HG03025 (cell line): ENCODE measurements around the gene PNMA8C.
"Not testable (repeated sequence)": the region's sequence is repeated elsewhere in the genome, so short reads cannot be mapped to it uniquely, and the experiment has no call there.

Experiments used
- ATAC-seq: cut with Tn5 transposase; IDR thresholded peaks from one replicate; pipeline ENCODE4 v1.9.1; 2021; ENCODE audit warnings: mild to moderate bottlenecking, moderate library complexity; ENCODE audit not compliant: unreplicated experiment, low FRiP score

Gene PNMA8C

DNA sequence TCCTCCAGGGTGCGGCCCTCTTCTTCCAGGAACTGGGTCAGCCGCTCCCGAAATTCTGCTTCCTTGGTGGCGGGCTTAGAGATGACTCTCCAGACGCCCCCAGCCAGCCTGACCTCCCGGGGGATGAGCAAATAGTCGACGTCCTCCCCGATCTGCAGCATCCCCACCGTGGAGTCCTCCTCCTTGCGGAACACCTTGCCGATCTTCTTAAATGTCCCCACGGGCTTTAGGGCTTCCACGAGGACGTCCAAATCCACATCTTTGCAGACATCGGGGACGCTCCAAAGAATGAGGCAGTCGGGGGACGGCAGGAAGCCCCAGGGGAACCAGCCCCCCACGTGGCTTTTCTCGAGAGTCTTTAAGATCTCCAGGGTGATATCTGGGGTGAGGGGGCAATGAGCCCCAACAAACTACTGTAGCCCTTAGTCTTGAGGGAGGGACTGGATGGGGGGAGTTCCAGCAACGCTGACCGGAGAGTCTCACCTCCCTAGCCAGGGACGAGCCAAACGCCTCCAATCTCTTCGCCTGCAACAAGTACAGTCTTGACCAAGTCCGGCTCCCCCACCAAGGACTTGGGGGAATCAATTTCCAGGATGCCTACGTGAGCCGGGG is 16.0 kb downstream of the PNMA8C start:
- no peak for ATAC-seq

DNA sequence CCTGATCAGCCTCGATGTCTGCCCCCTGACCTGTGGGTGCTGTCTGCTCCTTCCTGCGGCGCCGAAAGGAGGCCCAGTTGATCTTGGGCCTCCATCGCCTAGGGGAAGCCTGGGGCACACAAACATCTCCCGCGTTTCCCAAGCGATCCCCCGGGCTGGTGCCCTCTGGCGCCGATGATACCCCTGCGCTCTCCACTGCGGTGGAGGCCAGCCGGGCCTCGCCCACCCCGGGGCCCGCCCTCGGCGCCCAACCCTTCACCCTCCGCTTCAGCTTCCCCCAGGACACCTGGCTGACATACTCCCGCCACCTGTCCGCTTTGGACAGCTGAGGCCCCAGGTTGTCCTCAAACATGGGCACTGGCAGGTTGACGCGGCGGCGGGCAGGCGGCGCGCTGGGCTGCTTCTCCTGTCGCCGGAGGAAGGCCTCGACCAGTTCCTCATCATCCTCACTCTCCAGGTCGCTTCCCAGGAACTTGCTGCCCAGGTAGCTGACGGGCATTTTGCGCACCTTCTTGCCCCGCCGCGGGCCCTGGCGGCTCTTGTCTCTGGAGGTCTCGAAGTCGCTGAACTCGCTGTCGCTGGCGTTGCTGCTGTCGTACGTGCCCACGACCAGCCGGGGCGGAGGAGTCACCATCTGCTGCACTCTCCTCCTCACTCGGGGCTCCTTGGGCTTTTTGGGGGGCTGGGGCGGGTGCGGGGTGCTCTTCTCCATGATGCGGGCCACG is 16.6 kb downstream of the PNMA8C start:
- ATAC-seq, result no peak

DNA sequence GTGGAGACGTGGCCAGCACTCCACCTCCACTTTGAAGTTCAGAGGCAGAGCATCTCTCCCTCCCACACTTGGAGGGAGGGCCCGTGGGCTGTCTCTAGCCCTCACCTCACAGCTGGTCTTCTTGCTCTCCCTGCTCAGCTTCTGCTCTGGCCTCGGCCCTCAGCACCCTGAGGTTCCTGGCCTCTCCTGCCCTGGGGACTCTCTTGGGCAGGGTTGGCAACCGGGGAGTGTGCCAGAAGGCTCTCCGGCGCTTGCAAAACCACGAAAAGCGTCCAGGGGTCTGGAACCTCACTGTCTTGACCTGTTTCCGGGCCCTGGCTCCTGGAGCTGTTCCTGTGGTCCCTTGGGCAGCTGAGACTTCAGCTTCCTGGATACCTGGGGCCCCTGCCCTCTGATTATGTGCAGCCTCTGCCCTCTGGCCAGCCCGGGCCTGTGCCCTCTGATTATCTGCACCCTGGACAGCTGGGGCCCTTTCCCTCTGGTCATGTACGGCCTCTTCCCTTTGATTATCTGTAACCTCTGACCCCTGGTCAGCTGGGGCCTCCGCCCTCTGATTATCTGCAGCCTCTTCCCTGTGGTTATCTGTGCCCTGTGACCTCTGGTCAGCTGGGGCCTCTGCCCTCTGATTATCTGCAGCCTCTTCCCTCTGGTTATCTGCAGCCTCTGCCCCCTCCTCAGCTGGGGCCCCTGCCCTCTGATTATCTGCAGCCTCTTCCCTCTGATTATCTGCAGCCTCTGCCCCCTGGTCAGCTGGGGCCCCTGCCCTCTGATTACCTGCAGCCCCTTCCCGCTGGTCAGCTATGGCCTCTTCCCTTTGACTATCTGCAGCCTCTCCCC is 17.4 kb downstream of the PNMA8C start:
- no peak for ATAC-seq

DNA sequence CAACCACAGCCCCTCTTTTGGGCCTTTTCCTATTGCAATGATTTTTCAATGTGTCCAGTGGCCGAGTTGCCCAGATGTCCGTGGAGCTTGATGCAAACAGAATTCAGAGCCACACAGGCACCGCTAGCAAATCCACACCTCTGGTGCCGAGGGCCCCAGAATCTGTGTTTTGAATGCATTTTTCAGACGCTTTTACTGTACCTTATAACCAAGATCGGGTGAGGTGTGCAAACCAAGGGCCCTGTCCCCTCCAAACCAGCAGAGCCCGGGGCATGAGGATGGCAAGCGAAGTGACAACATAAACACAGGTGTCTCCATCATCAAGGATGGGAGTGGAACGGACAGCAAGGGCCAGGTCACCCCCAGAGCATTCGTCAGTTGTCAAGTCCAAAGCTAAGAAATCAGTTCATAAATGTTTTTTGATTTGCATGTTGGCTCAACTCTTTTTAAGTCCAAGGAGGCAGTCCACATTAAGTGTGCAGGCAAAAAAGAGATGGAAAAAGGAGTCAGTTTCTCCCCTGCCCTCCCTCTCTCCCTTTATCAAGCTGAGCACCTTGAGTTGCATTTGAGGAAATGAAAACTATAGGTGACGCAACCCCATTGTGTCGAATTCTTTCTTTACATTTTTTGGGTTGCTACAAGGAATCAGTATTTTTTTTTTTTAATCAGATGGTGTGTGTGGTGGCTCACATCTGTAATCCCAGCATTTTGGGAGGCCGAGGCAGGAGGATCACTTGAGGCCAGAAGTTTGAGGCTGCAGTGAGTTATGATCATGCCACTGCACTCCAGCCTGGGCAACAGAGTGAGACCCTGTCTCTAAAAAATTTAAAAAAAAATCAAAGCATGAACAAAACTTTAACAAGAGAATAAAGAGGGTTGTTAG is 18.3 kb downstream of the PNMA8C start:
- ATAC-seq, result no peak

DNA sequence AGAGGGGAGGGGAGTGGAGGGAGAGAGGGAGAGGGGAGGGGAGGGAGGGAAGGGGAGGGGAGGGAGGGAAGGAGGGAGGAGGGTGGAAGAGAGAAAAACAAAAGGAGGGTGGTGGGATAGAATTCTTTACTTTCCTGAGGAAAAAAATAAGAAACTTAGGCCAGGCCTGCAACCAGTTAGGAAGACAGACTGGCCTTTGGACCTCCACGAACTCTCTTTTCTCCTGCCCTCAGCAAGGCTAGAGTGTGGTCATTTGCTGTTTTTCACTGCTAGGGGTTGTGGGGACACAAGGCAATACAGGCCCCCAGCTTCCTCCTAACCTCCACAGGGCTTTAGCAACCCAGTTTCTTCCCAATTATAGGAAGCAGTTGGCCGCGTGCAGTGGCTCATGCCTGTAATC is 19.5 kb downstream of the PNMA8C start:
- ATAC-seq, result no peak

DNA sequence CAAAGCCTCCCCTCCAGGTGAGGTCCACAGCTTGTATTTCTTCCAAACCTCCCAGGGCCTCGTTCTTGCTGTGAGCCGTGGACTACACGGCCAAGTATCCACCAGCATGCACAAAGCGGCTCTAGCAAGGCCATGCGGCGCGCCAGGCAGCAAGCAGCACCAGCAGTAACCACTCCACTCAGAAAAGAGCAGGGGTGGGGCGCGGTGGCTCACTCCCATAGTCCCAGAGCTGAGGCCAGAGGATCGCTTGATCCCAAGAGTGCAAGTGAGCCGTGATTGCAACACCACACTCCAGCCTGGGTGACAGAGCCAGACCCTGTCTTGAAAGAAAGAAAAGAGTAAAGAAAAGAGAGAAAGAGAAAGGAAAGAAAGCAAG is 20.1 kb downstream of the PNMA8C start:
- no peak for ATAC-seq

DNA sequence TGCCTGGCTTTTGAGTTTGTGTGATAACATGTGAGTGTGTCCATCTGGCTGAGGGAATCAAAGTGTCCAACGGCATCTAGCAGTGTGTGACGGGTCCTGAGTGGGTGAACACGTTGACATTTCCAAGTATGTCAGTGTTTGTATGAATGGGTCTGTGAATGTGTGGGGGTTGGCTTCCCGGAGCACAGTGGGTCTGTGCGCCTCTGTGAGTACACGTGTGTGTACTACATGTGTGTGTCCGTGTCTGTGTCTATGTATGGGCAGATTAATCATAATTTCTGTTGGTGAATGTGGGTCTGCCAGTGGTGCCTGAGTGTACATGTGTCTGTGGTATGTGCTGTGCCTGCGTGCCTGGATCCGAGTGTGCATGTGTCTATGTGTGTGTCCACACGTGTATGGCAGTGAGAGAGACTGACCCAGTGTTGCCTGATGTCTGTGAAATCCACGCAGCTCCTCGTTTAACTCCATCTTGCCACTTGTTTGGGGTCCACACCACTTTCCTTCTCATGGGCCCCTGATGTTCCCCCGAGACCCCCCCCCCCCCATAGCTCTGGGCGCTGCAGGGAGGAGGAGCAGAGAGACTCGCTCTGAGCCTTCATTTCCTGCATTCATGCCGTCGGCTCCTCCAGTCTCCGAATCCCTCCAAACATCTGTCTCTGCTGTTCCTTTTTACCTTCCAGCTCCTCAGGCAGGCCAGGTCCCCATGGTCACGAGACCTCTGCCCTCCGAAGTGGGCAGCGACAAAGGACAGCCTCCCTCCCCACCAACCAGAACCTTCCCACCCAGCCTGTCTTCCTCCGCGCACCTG is 20.7 kb downstream of the PNMA8C start:
- no peak for ATAC-seq

DNA sequence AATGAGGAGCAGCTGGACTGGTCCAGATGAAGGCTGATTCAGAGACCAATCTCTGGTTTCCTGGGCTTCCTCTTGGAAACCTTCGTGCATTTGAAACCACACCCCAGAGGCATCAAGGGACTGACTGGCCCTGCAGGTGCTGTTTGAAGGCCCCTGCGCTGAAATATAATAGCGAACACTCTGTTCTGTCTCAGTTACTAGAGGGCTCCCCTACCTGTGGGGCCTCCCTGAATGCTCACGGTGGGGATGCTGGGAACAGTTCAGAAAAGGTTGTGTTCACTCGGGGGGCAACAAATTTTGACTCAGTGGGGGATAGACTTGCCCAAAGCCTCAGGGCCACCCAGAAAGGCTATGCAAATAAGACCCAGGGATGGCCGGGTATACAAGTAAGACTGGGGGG is 21.8 kb downstream of the PNMA8C start:
- no peak for ATAC-seq

DNA sequence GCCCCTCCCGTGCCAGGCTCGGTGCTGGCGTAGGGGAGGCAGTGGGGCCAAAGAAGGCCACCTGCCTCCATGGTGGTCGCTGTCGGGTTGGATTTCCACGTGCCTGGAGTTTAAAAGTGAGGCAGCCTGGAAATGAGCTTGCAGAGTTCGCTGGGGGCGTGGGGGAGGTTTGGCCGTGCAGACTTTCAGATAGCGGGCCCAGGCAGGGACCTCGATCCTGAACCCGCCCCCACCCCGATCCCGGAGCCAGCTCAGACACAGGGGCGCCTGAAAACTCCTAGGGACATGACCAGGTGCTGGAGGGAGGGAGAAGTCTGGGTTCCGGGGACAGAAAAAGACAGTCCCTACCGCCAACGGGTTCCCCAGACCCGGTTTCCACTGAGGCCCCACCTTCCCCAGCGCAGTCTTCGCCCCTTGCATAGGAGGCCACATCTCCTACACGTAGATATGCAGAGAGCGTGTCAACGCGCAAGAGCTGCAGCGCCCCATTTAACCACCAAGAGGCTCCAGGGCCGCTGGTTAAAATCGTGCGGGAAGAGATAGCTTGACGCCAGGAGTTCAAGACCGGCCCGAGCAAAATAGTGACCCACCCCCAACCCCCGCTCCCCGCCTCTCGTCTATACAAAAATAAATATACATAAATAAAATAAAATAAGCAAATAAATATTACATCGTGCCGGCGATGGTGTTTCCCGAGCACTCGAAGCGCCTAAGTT is 23.8 kb downstream of the PNMA8C start:
- no peak for ATAC-seq

DNA sequence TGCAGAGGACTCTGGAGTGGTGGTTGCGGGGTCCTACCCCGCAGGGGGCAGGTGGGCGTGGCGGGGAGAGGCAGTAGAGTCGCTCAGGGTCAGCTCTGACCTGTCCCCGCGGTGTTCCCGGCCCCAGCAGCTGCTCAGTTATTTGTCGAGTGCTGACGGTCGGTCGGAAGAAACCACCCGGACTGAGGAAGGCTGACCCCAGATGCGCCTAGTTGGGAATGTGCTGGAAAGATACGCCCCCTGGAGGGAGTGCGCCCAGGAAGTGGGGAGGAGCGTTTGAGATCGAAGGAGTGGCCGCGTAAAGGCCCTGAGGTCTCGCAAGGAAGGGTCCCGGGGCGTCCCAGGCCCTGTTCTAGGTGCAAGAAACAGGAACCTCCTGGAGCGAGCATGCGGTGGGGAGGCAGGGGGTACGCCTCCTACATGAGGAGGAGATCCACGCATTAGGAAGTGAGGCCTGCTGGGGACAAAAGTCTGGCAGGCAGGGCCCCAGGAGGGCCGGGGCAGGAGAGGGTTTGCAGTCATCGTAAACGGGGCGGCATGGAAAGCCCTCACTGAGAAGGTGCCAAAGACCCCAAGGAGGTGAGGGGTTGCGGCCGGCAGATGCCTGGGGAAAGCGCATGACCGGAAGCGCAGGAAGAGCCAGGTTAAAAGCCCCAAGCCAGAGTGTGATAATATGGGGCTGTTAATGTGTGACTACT is 24.5 kb downstream of the PNMA8C start:
- ATAC-seq, result no peak

DNA sequence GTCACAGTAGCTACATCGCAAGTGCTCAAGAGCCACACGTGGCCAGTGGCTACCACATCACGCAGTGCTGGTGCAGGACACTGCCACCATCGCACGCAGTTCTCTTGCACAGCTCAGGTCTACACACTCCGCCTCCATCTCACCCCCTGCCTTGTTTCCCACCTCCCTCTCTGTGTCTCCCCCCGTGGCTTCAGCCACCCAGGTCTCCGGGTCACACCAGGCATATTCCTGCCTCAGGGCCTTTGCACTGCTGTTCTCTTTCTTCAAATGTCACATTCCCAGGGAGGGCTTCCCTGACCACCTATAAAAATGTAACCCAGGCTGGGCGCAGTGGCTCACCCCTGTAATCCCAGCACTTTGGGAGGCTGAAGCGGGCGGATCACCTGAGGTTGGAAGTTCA is 26.0 kb downstream of the PNMA8C start:
- no peak for ATAC-seq

DNA sequence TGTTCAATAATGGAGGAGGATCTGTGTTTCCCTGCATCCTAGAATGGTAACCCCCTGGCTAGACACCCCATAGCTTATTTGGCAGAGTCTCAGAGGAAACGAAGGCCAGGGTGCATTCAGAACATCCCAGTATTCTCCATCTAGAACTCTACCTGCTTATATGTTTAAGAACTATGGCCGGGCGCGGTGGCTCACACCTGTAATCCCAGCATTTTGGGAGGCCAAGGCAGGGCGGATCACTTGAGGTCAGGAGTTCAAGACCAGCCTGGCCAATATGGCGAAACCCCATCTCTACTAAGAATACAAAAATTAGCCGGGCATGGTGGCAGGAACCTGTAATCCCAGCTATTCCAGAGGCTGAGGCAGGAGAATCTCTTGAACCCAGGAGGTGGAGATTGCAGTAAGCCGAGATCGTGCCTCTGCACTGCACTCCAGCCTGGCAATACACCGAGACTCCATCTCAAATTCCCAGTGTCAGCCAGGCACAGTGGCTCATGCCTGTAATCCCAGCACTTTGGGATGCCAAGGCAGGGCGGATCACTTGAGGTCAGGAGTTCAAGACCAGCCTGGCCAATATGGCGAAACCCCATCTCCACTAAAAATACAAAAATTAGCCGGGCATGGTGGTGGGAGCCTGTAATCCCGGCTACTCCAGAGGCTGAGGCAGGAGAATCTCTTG is 30.8 kb downstream of the PNMA8C start:
- not testable (repeated sequence) for ATAC-seq

DNA sequence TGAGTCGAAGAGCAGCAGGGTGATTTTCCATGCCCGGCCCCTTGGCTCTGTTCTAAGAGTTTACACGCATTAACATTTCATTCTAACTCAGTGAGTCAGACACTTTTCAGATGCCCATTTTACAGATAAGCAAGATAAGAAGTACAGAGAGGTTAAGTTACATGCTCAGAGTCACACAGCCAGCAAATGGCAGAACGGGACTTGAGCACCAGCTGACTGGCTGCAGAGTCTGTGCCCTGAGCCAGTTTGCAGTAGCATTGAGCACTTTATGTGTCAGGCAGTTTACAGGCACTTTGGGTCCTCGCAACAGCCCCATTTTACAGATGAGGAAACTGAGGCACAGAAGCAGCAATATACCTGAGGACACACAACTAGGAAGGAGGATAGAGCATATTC is 34.3 kb downstream of the PNMA8C start:
- ATAC-seq, result no peak

DNA sequence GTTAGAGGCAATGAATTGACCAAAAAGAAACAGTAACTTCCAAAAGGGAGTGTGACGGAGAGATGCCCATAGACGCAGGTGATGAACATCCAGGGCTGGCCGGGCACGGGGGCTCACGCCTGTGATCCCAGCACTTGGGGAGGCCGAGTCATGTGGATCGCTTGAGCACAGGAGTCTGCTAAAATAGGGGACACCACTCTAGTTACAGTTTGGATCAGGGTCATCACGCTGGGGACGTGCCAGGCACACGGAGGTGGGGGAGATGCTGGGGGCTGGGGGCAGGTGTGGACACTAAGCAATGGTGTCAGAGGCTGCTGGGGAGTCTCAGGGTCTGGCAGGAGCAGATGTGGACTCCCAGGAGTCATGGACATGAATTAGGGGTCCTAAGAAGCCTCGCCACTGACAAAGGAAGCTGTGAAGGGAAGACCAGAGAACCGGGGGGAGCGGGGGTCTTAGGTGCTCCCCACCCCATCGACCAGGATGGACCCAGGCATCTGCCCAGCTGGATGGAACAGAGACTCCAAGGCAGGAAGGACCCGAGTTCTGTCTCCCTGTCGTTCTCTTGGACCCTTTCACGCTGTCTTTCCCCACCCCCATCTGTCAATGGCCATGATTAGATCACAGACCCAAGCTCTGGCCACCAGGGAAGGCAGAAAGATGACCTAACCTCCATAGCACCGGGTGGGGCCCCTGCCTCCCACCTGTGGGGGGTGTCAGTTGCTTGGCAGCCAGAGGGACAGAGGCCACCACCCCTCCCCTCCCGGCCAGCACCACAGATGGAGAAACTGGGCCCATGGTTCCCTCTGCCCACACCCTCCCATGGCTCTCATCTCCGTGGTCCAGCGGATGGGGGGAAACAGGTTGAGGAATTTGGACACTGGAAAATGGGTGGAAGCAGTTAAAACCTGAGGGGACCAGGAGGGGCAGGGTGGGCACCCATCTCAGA is 35.0 kb downstream of the PNMA8C start:
- no peak for ATAC-seq

DNA sequence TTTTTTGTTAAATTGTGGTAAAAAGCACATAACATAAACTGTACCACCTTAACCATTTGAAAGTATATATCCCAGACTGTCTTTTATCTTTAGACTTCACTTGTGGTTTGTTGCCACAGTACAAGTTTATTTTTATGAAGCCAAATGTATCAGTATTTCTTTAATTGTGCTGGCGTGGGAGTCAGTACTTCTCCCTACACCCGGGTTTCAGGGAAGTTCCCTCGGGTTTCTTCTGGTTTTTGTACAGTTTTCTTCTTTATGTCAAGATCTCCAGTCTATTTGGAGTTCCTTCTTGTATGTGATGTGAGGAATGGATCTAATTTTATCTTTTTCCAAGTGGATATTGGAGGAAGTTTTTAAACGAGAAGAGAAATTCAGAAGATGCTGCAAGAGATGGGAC is 35.9 kb downstream of the PNMA8C start:
- ATAC-seq, result no peak

DNA sequence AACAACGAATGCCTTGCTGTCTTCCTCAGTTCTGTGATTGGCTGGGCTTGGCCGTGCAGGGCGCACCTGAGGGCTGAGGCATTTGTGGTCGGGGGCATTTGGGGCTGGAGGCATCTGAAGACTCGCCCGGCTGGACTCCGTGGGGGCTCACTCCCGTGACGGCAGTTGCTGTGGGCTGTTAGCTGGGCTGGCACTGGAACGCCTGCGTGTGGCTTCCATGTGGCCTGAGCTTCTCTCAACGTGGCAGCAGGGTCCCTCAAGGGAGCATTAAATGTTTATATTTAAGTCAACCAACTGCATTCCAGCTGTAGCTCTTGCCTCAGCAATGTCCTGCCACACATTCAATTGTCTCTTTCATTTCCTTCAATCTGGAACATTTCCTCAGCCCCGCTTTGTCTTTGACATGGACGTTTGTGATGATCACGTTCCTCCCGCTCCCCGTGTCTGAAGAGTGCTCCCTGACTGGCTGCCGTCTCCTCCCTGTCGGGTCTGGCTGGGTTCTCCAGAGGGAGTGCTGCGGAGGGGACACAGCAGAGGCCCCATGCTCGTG is 36.4 kb downstream of the PNMA8C start:
- no peak for ATAC-seq
